ENCODE measurements around the gene UBXN4. TPM values are rescaled to one million over a fixed set of nuclear protein-coding genes. Genes with fewer than 3 reads are reported as not detected.

Gene UBXN4
- total RNA-seq, 2 donors from 2014 or later = 81.0 to 81.6 TPM

- H3K9ac ChIP-seq (ENCODE audit: extremely low read depth, low read length, poor library complexity, severe bottlenecking) = no peak overlapping the region
- H3K27ac ChIP-seq (ENCODE audit: low read depth, low read length) = no peak overlapping the region
- H3K27me3 ChIP-seq (ENCODE audit: control insufficient read depth, insufficient read depth, low read length, poor library complexity, severe bottlenecking) = peaks cover 4% of the 10 kb centered on the region
- H3K36me3 ChIP-seq (ENCODE audit: control insufficient read depth, insufficient read depth, low read length) = peaks cover 2% of the 10 kb centered on the region
- no peak for TF ChIP-seq CTCF (conservative IDR thresholded peaks at IDR 0.05)
- peaks cover 5% of the 10 kb centered on the region for H3K9me3 ChIP-seq (ENCODE audit: control insufficient read depth, low read length)
- Mint-ChIP-seq H3K36me3 (ENCODE audit: low read depth) (peaks cover 1% of the 10 kb centered on the region), H3K27me3 (ENCODE audit: insufficient read depth) (peaks cover 10% of the 10 kb centered on the region), H3K27ac (peak overlapping the region; percentile 38), H3K4me1 (peaks cover 17% of the 10 kb centered on the region), H3K9me3 (peaks cover 5% of the 10 kb centered on the region), H3K4me3 (peak overlapping the region; percentile 89)
- no peaks in the 10 kb centered on the region for H3K4me1 ChIP-seq (ENCODE audit: control insufficient read depth, insufficient read depth, low read length)
- H3K4me3 ChIP-seq (ENCODE audit: low read length) = no peak overlapping the region
- WGBS, 2 experiments (ENCODE audit: insufficient coverage in 1 of 2, insufficient read length in 1 of 2) = 88 to 90% methylated on average over 11 of the region's 11 CpGs
- DNase-seq = no peak
Observed at GRCh38 chr2:135741043-135741394, 636 bp upstream of the UBXN4 start.

- DNase-seq = no peak
- H3K27ac Mint-ChIP-seq = peak overlapping the region; percentile 99
- Histone ChIP-seq H3K4me1 (ENCODE audit: control insufficient read depth, insufficient read depth, low read length) (no peaks in the 10 kb centered on the region), H3K9me3 (ENCODE audit: control insufficient read depth, low read length) (peaks cover 1% of the 10 kb centered on the region), H3K4me3 (ENCODE audit: low read length) (peak overlapping the region; percentile 88), H3K27ac (ENCODE audit: low read depth, low read length) (peak overlapping the region; percentile 98), H3K27me3 (ENCODE audit: control insufficient read depth, insufficient read depth, low read length, poor library complexity, severe bottlenecking) (peaks cover 3% of the 10 kb centered on the region), H3K36me3 (ENCODE audit: control insufficient read depth, insufficient read depth, low read length) (peaks cover 12% of the 10 kb centered on the region), H3K9ac (ENCODE audit: extremely low read depth, low read length, poor library complexity, severe bottlenecking) (peak overlapping the region; percentile 92)
- H3K4me1 Mint-ChIP-seq = peaks cover 14% of the 10 kb centered on the region
- peak overlapping the region; percentile 89 for H3K4me3 Mint-ChIP-seq
- 0% methylated on average over 8 to 34 of the region's 34 CpGs for WGBS, 2 experiments (ENCODE audit: insufficient coverage in 1 of 2, insufficient read length in 1 of 2)
- TF ChIP-seq CTCF (conservative IDR thresholded peaks at IDR 0.05) = no peak
- H3K27me3 Mint-ChIP-seq (ENCODE audit: insufficient read depth) = peaks cover 2% of the 10 kb centered on the region
- peaks cover 12% of the 10 kb centered on the region for H3K36me3 Mint-ChIP-seq (ENCODE audit: low read depth)
- H3K9me3 Mint-ChIP-seq = peaks cover 2% of the 10 kb centered on the region
Observed at GRCh38 chr2:135742325-135742757, 686 bp downstream of the UBXN4 start.

GRCh38 chr2:135743860-135744259 is 2.2 kb downstream of the UBXN4 start:
- TF ChIP-seq CTCF (conservative IDR thresholded peaks at IDR 0.05) = no peak
- 86 to 94% methylated on average over 1 of the region's 1 CpG for WGBS, 2 experiments (ENCODE audit: insufficient coverage in 1 of 2, insufficient read length in 1 of 2)
- Histone ChIP-seq H3K27ac (ENCODE audit: low read depth, low read length) (no peak overlapping the region), H3K4me1 (ENCODE audit: control insufficient read depth, insufficient read depth, low read length) (no peaks in the 10 kb centered on the region), H3K9me3 (ENCODE audit: control insufficient read depth, low read length) (no peaks in the 10 kb centered on the region), H3K4me3 (ENCODE audit: low read length) (peak overlapping the region; percentile 88), H3K27me3 (ENCODE audit: control insufficient read depth, insufficient read depth, low read length, poor library complexity, severe bottlenecking) (no peaks in the 10 kb centered on the region), H3K9ac (ENCODE audit: extremely low read depth, low read length, poor library complexity, severe bottlenecking) (no peak overlapping the region), H3K36me3 (ENCODE audit: control insufficient read depth, insufficient read depth, low read length) (peaks cover 24% of the 10 kb centered on the region)
- Mint-ChIP-seq H3K36me3 (ENCODE audit: low read depth) (peaks cover 21% of the 10 kb centered on the region), H3K4me1 (peaks cover 14% of the 10 kb centered on the region), H3K27me3 (ENCODE audit: insufficient read depth) (no peaks in the 10 kb centered on the region), H3K27ac (peak overlapping the region; percentile 4), H3K9me3 (no peaks in the 10 kb centered on the region), H3K4me3 (peak overlapping the region; percentile 89)
- no peak for DNase-seq
